ENCODE results near the gene DNMT3B.
"Not testable (repeated sequence)": the region's sequence is repeated elsewhere in the genome, so short reads cannot be mapped to it uniquely, and the experiment has no call there.

DNMT3B gene

DNA sequence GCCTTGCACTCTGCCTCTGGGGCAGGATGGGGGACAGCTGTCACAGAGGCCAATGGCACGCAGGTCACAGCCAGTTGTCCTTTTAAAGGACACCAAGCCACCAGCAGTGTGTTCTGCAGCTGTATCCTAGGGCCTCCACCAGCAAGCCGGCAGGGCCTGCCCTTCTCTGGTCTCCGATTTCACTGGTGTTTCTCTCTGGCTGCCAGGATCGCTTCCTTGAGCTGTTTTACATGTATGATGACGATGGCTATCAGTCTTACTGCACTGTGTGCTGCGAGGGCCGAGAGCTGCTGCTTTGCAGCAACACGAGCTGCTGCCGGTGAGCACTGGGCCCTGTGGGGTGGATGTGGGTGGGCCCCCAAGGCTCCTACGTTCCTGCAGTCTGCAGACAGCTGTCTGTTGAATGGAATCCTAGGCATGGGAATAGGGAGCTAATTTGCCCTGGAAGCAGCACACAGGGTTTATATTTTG lies 34.8 kb downstream of the DNMT3B start:
- TF ChIP-seq CTCF (IDR thresholded peaks at IDR 0.05), result no peak
- no peak overlapping the region for H3K27ac ChIP-seq
- no peak overlapping the region for H3K4me3 ChIP-seq
- no peak for DNase-seq (ENCODE audit: low spot score)

DNA sequence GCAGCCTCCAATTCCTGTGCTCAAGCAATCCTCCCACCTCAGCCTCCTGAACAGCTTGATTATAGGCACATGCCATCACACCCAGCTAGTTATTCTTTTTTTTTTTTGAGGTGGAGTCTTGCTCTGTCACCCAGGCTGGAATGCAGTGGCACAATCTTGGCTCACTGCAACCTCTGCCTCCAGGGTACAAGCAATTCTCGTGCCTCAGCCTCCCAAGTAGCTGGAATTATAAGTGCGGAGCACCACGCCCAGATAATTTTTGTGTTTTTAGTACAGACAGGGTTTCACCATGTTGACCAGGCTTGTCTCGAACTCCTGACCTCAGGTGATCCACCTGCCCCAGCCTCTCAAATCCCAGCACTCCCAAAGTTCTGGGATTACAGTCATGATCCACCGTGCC lies 35.4 kb downstream of the DNMT3B start:
- H3K27ac ChIP-seq; DNase-seq (ENCODE audit: low spot score): not testable (repeated sequence)

GRCh38 chr20:32798046-32798981 lies 36.1 kb downstream of the DNMT3B start:
- H3K27ac ChIP-seq, result no peak overlapping the region
- TF ChIP-seq CTCF (IDR thresholded peaks at IDR 0.05), result no peak
- DNase-seq (ENCODE audit: low spot score), result no peak
- no peak overlapping the region for H3K4me3 ChIP-seq

More for the DNA sequence above, 35.4 kb downstream of the DNMT3B start:
- not testable (repeated sequence) for H3K4me3 ChIP-seq

GRCh38 chr20:32803092-32803491 lies 40.9 kb downstream of the DNMT3B start:
- DNase-seq (ENCODE audit: low spot score), result no peak
- no peak for TF ChIP-seq CTCF (IDR thresholded peaks at IDR 0.05)
- Histone ChIP-seq H3K27ac (no peak overlapping the region), H3K4me3 (no peak overlapping the region)

- no peak for DNase-seq (ENCODE audit: low spot score)
- Histone ChIP-seq H3K4me3 (no peak overlapping the region), H3K27ac (no peak overlapping the region)
- no peak for TF ChIP-seq CTCF (IDR thresholded peaks at IDR 0.05)
Observed at GRCh38 chr20:32804022-32804715, 42.0 kb downstream of the DNMT3B start.

- no peak for TF ChIP-seq CTCF (IDR thresholded peaks at IDR 0.05)
Observed at GRCh38 chr20:32804817-32805216, 42.6 kb downstream of the DNMT3B start.

DNA sequence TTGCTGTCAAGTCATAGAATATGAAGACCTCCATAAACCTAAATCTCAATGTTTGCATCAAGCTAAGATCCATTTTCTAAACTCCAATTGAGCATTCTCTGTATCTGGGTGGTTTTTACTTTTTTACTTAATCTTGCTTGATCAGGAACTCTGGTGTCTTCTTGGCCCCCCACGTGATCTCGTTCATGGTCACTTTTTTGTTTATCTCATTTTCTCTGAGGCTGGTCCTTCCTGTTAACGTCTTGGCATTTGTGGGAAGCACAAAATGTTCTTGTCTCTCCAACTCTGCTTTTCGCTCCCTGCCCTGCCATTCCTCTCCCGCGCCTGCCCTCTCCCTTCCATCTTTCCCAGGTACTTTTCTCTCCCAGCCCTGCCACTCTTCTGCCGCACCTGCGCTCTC lies 43.5 kb downstream of the DNMT3B start:
- no peak overlapping the region for H3K27ac ChIP-seq
- DNase-seq (ENCODE audit: low spot score), result no peak
- H3K4me3 ChIP-seq, result no peak overlapping the region
- TF ChIP-seq CTCF (IDR thresholded peaks at IDR 0.05), result no peak

More at GRCh38 chr20:32804817-32805216, 42.6 kb downstream of the DNMT3B start:
- H3K4me3 ChIP-seq, result no peak overlapping the region
- no peak for DNase-seq (ENCODE audit: low spot score)
- no peak overlapping the region for H3K27ac ChIP-seq

Data from coronary artery (tissue), 2 donors.